ENCODE results near the gene ZNF423. TPM values are rescaled to one million over a fixed set of nuclear protein-coding genes. Genes with fewer than 3 reads are reported as not detected.

ZNF423 gene
- total and polyA plus RNA-seq, 9 of the 15 experiments (the other 6 are each of a cell fraction or from before 2014, with no cell fraction given), result not detected

GRCh38 chr16:49552313-49552928 lies 303.5 kb downstream of the ZNF423 start:
- WGBS (ENCODE audit: insufficient coverage, low coverage, missing lambda C conversion rate), result 1% methylated on average over 10 of the region's 10 CpGs
- H3K79me2 ChIP-seq (ENCODE audit: control insufficient read depth, insufficient read depth, low read length), result no peaks in the 10 kb centered on the region

More at GRCh38 chr16:49552313-49552928, 303.5 kb downstream of the ZNF423 start:
- Histone ChIP-seq H3K9me3 (replicated peaks; ENCODE audit: control insufficient read depth, insufficient read depth, low read depth, low read length) (no peaks in the 10 kb centered on the region), H3K36me3 (ENCODE audit: control insufficient read depth, insufficient read depth, low read length) (no peaks in the 10 kb centered on the region), H3K27me3 (ENCODE audit: control insufficient read depth in 2 of 2, insufficient read depth in 2 of 2, low read length in 2 of 2) (peaks cover 6 to 21% of the 10 kb centered on the region in 2 experiments; a peak in 2 of 5 replicates), H4K20me1 (replicated peaks; ENCODE audit: control insufficient read depth, insufficient read depth, low read length) (peaks cover 4% of the 10 kb centered on the region; the same call in 1 of the 2 replicates), H3K9me1 (ENCODE audit: control insufficient read depth, insufficient read depth, low read length) (no peaks in the 10 kb centered on the region), H3K4me3 (no peak overlapping the region), H2AFZ (ENCODE audit: low read depth, low read length) (no peak overlapping the region), H3K4me2 (ENCODE audit: insufficient read depth, low read length) (no peak overlapping the region), H3K4me1 (replicated peaks in 1 of 2; ENCODE audit: control insufficient read depth in 2 of 2, insufficient read depth in 2 of 2, low read length in 2 of 2) (no peaks in the 10 kb centered on the region), H3K9ac (ENCODE audit: insufficient read depth in 1 of 2, low read depth in 2 of 2, low read length in 2 of 2) (no peak overlapping the region), H3K27ac (ENCODE audit: extremely low read depth, low read depth, low read length) (no peak overlapping the region)
- ChIA-PET CTCF (ENCODE audit: low intra/inter-chr PET ratio) (no interaction called here), POLR2A (no interaction called here)
- TF ChIP-seq MAFG (tag; conservative IDR thresholded peaks at IDR 0.05), result peak; percentile 46
- TF ChIP-seq ZNF280B (CRISPR knock-in tag; IDR thresholded peaks at IDR 0.05), result no peak
- in situ Hi-C loops (cut with MboI), result no loop called here
- FAIRE-seq (no peak), DNase-seq (ENCODE audit: extremely low read depth in 1 of 4, low spot score in 3 of 4) (no peak), ATAC-seq (no peak)
- no TSS peak for BruUV-seq (replicated peaks)
- intact Hi-C loops (cut with micrococcal nuclease), result no loop called here
